Mesangial cell (primary cell): ENCODE results near the gene CCDC17. TPM values are rescaled to one million over a fixed set of nuclear protein-coding genes. Genes with fewer than 3 reads are reported as not detected.

ENCODE experiments used
- total RNA-seq: library from RNA; depleted of rRNA; stranded (reverse); fragments of >200 nt; gene quantifications from 2 replicates; pipeline ENCODE4 v1.2.3, GENCODE V29; 2015

CCDC17 gene
- total RNA-seq = under 0.01 and 0.89 TPM in 2 replicates

DNA sequence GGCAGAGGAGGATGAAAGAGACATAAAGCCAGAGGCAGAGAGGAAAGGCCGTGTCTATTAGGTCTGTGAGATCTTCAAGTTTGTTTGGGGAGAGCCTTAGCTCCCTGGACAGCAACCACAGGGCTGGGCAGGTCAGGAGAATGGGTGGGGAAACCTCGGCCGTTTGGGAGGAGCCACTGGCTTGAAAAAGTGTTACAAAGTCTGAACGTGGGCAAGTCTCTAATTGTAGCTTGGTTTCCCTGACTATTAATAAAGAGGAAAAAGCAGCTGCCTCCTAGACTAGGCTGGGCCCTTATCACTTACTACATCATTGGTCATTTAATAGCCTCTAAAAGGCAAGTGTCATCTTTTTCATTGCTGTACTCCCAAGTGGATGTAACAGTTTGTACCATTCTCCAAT, at the start of gene CCDC17:
CCDC17 (minus strand) TSS at position 83 of the 400 bp plus-strand sequence. CDS start 145 bp downstream, outside the sequence.

GRCh38 chr1:45583666-45584350, 40.0 kb downstream of the CCDC17 start, which contains the start of gene NASP:
Gene NASP (plus strand): TSS chr1:45584041. CDS start chr1:45584147, 106 bp downstream.

Other genes with a start within 250 kb of the CCDC17 start
- gene TESK2, start 132.9 kb downstream of the CCDC17 start, total RNA-seq = 1.6 and 2.5 TPM in 2 replicates
- gene CCDC163, start 124.0 kb downstream of the CCDC17 start, total RNA-seq = 0.51 and 2.4 TPM in 2 replicates
- 4.2 and 6.0 TPM in 2 replicates for gene MMACHC, start 123.8 kb downstream of the CCDC17 start, total RNA-seq
- gene PRDX1, start 102.2 kb downstream of the CCDC17 start, total RNA-seq = 305 and 578 TPM in 2 replicates
- gene AKR1A1, start 73.2 kb downstream of the CCDC17 start, total RNA-seq = 108 and 123 TPM in 2 replicates
- gene NASP, start 40.0 kb downstream of the CCDC17 start, total RNA-seq = 21.4 and 74.0 TPM in 2 replicates
- 41.7 and 58.9 TPM in 2 replicates for gene GPBP1L1, start 62.5 kb upstream of the CCDC17 start, total RNA-seq
- 25.7 and 28.4 TPM in 2 replicates for gene TMEM69, start 64.1 kb upstream of the CCDC17 start, total RNA-seq
- 4.6 and 5.1 TPM in 2 replicates for gene IPP, start 126.6 kb upstream of the CCDC17 start, total RNA-seq
- 28.8 and 32.6 TPM in 2 replicates for gene MAST2, start 179.6 kb upstream of the CCDC17 start, total RNA-seq